SK-N-SH treated with all-trans-retinoic acid at 6 μM for 48 hours (cell line): Measurements from ENCODE around the gene DPF3.

Source experiments
- ATAC-seq: fragments of 200-7000 bp; cut with Tn5 transposase; 3 replicates; pipeline ENCODE4 v1.9.1; 2020; ENCODE audit warnings: mild to moderate bottlenecking, moderate library complexity
- ARNTL ChIP-seq: fragments of 450-650 bp; formaldehyde crosslinking; IDR thresholded peaks from 2 replicates; pipeline ENCODE4 v1.5.0; 2020; ENCODE audit warnings: low read depth, mild to moderate bottlenecking, moderate library complexity, borderline replicate concordance
- BACH2 ChIP-seq: fragments of 250-450 bp; sonication (Bioruptor Pico); IDR thresholded peaks from 2 replicates; pipeline ENCODE4 v1.9.0; 2021; ENCODE audit warnings: mild to moderate bottlenecking, borderline replicate concordance
- CSDC2 ChIP-seq: fragments of 250-450 bp; sonication (Bioruptor Pico); IDR thresholded peaks from 2 replicates; pipeline ENCODE4 v1.5.0; 2020; ENCODE audit warnings: mild to moderate bottlenecking, moderate library complexity
- ESRRG ChIP-seq: fragments of 250-450 bp; sonication (Bioruptor Pico); IDR thresholded peaks from 2 replicates; pipeline ENCODE4 v1.6.1; 2021; ENCODE audit warnings: mild to moderate bottlenecking
- GLIS3 ChIP-seq: fragments of 250-450 bp; sonication (Bioruptor Pico); IDR thresholded peaks from 2 replicates; pipeline ENCODE4 v1.5.0; 2020; ENCODE audit warnings: mild to moderate bottlenecking, moderate library complexity
- ISL1 ChIP-seq: fragments of 250-450 bp; sonication (Bioruptor Pico); IDR thresholded peaks from 2 replicates; pipeline ENCODE4 v2.1.2; 2022; ENCODE audit warnings: mild to moderate bottlenecking, moderate library complexity
- OSR1 ChIP-seq: fragments of 250-450 bp; sonication (Bioruptor Pico); IDR thresholded peaks from 2 replicates; pipeline ENCODE4 v1.8.0; 2022; ENCODE audit warnings: moderate library complexity, mild to moderate bottlenecking, inconsistent platforms
- POU6F1 ChIP-seq: fragments of 250-450 bp; sonication (Bioruptor Pico); IDR thresholded peaks from 2 replicates; pipeline ENCODE4 v1.8.0; 2021; ENCODE audit warnings: low read depth, mild to moderate bottlenecking, moderate library complexity, borderline replicate concordance
- PPARA ChIP-seq: fragments of 250-450 bp; sonication (Bioruptor Pico); IDR thresholded peaks from 2 replicates; pipeline ENCODE4 v1.5.0; 2020; ENCODE audit warnings: mild to moderate bottlenecking, borderline replicate concordance
- RARB ChIP-seq: fragments of 250-450 bp; sonication (Bioruptor Pico); IDR thresholded peaks from 2 replicates; pipeline ENCODE4 v1.8.0; 2021; ENCODE audit warnings: mild to moderate bottlenecking, moderate library complexity
- SNAI2 ChIP-seq: fragments of 250-450 bp; sonication (Bioruptor Pico); IDR thresholded peaks from 2 replicates; pipeline ENCODE4 v1.5.0; 2020; ENCODE audit warnings: mild to moderate bottlenecking, moderate library complexity
- TCF4 ChIP-seq: fragments of 250-450 bp; sonication (Bioruptor Pico); IDR thresholded peaks from 2 replicates; pipeline ENCODE4 v1.8.0; 2021; ENCODE audit warnings: mild to moderate bottlenecking, moderate library complexity, borderline replicate concordance
- TOX ChIP-seq: fragments of 250-450 bp; sonication (Bioruptor Pico); IDR thresholded peaks from 2 replicates; pipeline ENCODE4 v1.8.0; 2021; ENCODE audit warnings: mild to moderate bottlenecking, moderate library complexity, borderline replicate concordance
- ZC3H10 ChIP-seq: fragments of 250-450 bp; sonication (Bioruptor Pico); IDR thresholded peaks from 2 replicates; pipeline ENCODE4 v1.5.1; 2021; ENCODE audit warnings: mild to moderate bottlenecking, moderate library complexity
- ZFP3 ChIP-seq: fragments of 250-450 bp; sonication (Bioruptor Pico); IDR thresholded peaks from 2 replicates; pipeline ENCODE4 v1.5.0; 2020; ENCODE audit warnings: mild to moderate bottlenecking, moderate library complexity
- ZFP30 ChIP-seq: fragments of 450-650 bp; formaldehyde crosslinking; IDR thresholded peaks from 2 replicates; pipeline ENCODE4 v1.5.0; 2022; ENCODE audit warnings: mild to moderate bottlenecking, moderate library complexity
- ZNF565 ChIP-seq: fragments of 450-650 bp; formaldehyde crosslinking; conservative IDR thresholded peaks from 2 replicates; pipeline ENCODE4 v1.5.0; 2020; ENCODE audit warnings: low read depth, mild to moderate bottlenecking, moderate library complexity
- ZNF8 ChIP-seq: fragments of 450-650 bp; formaldehyde crosslinking; IDR thresholded peaks from 2 replicates; pipeline ENCODE4 v1.5.0; 2020; ENCODE audit warnings: mild to moderate bottlenecking, moderate library complexity
- TF ChIP-seq, protein P1 (sequence below): fragments of 250-450 bp; sonication (Bioruptor Pico); IDR thresholded peaks from 2 replicates; pipeline ENCODE4 v1.8.0; 2020; ENCODE audit warnings: mild to moderate bottlenecking, moderate library complexity, borderline replicate concordance
- TF ChIP-seq, protein P2 (sequence below): fragments of 250-450 bp; sonication (Bioruptor Pico); IDR thresholded peaks from 2 replicates; pipeline ENCODE4 v1.5.1; 2020; ENCODE audit warnings: low read depth, mild to moderate bottlenecking, moderate library complexity
- TF ChIP-seq, protein P3 (sequence below): fragments of 250-450 bp; sonication (Bioruptor Pico); IDR thresholded peaks from 2 replicates; pipeline ENCODE4 v1.5.0; 2020; ENCODE audit warnings: mild to moderate bottlenecking, moderate library complexity

Gene DPF3

DNA sequence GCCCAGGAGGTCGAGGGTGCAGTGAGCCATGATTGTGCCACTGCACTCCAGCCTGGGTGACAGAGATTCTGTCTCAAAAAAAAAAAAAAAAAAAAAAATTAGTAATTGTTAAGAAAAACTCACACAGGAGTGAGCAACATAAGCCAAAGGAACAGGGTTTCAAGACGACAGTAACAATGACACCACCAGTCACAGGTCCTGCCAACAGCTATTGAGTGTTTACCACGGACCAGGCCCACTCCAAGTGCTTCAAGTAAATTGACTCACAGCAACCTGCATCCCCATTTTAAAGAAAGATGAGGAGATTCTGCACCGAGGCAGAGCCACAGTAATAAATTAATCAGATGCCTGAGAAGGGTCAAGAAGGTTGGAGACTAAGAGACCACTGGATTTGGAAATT, 194.5 kb downstream of the DPF3 start:
- ATAC-seq = no peak
- no peak for TF ChIP-seq TCF4 (CRISPR knock-in tag)

GRCh38 chr14:72692696-72693095, 201.2 kb downstream of the DPF3 start:
- ATAC-seq = peak; percentile 58; the same call in 2 of the 3 replicates
- TF ChIP-seq, protein P1, sequence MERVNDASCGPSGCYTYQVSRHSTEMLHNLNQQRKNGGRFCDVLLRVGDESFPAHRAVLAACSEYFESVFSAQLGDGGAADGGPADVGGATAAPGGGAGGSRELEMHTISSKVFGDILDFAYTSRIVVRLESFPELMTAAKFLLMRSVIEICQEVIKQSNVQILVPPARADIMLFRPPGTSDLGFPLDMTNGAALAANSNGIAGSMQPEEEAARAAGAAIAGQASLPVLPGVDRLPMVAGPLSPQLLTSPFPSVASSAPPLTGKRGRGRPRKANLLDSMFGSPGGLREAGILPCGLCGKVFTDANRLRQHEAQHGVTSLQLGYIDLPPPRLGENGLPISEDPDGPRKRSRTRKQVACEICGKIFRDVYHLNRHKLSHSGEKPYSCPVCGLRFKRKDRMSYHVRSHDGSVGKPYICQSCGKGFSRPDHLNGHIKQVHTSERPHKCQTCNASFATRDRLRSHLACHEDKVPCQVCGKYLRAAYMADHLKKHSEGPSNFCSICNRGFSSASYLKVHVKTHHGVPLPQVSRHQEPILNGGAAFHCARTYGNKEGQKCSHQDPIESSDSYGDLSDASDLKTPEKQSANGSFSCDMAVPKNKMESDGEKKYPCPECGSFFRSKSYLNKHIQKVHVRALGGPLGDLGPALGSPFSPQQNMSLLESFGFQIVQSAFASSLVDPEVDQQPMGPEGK (CRISPR knock-in tag) = no peak
- TF ChIP-seq POU6F1 (no peak), ZNF565 (CRISPR knock-in tag) (no peak), OSR1 (no peak), BACH2 (CRISPR knock-in tag) (no peak), ZFP30 (CRISPR knock-in tag) (no peak), ARNTL (no peak), CSDC2 (CRISPR knock-in tag) (no peak), GLIS3 (CRISPR knock-in tag) (no peak), PPARA (CRISPR knock-in tag) (no peak), ZC3H10 (no peak), RARB (no peak), TOX (CRISPR knock-in tag) (no peak), SNAI2 (CRISPR knock-in tag) (no peak), ZFP3 (CRISPR knock-in tag) (no peak), ZNF8 (CRISPR knock-in tag) (no peak)
- TF ChIP-seq, protein P2, sequence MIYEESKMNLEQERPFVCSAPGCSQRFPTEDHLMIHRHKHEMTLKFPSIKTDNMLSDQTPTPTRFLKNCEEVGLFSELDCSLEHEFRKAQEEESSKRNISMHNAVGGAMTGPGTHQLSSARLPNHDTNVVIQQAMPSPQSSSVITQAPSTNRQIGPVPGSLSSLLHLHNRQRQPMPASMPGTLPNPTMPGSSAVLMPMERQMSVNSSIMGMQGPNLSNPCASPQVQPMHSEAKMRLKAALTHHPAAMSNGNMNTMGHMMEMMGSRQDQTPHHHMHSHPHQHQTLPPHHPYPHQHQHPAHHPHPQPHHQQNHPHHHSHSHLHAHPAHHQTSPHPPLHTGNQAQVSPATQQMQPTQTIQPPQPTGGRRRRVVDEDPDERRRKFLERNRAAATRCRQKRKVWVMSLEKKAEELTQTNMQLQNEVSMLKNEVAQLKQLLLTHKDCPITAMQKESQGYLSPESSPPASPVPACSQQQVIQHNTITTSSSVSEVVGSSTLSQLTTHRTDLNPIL = no peak
- TF ChIP-seq, protein P3, sequence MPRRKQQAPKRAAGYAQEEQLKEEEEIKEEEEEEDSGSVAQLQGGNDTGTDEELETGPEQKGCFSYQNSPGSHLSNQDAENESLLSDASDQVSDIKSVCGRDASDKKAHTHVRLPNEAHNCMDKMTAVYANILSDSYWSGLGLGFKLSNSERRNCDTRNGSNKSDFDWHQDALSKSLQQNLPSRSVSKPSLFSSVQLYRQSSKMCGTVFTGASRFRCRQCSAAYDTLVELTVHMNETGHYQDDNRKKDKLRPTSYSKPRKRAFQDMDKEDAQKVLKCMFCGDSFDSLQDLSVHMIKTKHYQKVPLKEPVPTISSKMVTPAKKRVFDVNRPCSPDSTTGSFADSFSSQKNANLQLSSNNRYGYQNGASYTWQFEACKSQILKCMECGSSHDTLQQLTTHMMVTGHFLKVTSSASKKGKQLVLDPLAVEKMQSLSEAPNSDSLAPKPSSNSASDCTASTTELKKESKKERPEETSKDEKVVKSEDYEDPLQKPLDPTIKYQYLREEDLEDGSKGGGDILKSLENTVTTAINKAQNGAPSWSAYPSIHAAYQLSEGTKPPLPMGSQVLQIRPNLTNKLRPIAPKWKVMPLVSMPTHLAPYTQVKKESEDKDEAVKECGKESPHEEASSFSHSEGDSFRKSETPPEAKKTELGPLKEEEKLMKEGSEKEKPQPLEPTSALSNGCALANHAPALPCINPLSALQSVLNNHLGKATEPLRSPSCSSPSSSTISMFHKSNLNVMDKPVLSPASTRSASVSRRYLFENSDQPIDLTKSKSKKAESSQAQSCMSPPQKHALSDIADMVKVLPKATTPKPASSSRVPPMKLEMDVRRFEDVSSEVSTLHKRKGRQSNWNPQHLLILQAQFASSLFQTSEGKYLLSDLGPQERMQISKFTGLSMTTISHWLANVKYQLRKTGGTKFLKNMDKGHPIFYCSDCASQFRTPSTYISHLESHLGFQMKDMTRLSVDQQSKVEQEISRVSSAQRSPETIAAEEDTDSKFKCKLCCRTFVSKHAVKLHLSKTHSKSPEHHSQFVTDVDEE = no peak

DNA sequence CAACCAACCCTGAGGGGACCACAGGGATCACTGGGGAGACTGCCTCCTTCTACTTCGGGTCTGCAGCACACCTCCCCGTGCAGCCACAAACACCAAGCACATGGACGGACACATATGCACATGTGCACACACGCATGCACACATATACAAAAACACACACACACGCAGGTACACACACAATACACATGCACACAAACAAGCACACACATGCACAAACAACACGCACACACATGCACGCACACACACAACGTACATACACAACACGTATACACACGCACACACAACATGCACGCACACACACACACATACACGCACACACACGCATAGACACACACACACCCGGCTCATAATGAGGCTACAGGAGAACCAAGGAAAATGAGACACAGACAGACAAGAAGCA, 203.6 kb downstream of the DPF3 start:
- ATAC-seq = no peak
- TF ChIP-seq SNAI2 (CRISPR knock-in tag) (no peak), RARB (no peak), ISL1 (no peak), ZFP30 (CRISPR knock-in tag) (no peak)

GRCh38 chr14:72688990-72689671, 204.8 kb downstream of the DPF3 start:
- no peak for ATAC-seq
- no peak for TF ChIP-seq ZFP3 (CRISPR knock-in tag)
- TF ChIP-seq, protein P3 = no peak
- TF ChIP-seq ZNF8 (CRISPR knock-in tag) = no peak
- TF ChIP-seq ZC3H10 = no peak
- no peak for TF ChIP-seq TOX (CRISPR knock-in tag)
- no peak for TF ChIP-seq CSDC2 (CRISPR knock-in tag)
- no peak for TF ChIP-seq OSR1
- no peak for TF ChIP-seq GLIS3 (CRISPR knock-in tag)
- TF ChIP-seq PPARA (CRISPR knock-in tag) = no peak
- TF ChIP-seq ESRRG (CRISPR knock-in tag) = no peak
- TF ChIP-seq ISL1 = no peak
- TF ChIP-seq TCF4 (CRISPR knock-in tag) = no peak
- TF ChIP-seq, protein P2 = no peak
- no peak for TF ChIP-seq ZNF565 (CRISPR knock-in tag)
